Measurements from ENCODE around the gene THNSL1.
"Not testable (repeated sequence)": the region's sequence is repeated elsewhere in the genome, so short reads cannot be mapped to it uniquely, and the experiment has no call there.

THNSL1 gene

GRCh38 chr10:25016376-25017153 is at the start of gene THNSL1:
Gene THNSL1 (plus strand): TSS chr10:25016612. CDS start chr10:25023224, 6,612 bp downstream.
- DNase-seq (ENCODE audit: low spot score) = peak; percentile 95

- DNase-seq (ENCODE audit: low spot score) = no peak
Measured at GRCh38 chr10:24966962-24967481, 49.4 kb upstream of the THNSL1 start.

- no peak for DNase-seq (ENCODE audit: low spot score)
Measured at GRCh38 chr10:24968349-24968748, 48.1 kb upstream of the THNSL1 start.

GRCh38 chr10:24968951-24969350 is 47.5 kb upstream of the THNSL1 start:
- DNase-seq (ENCODE audit: low spot score) = not testable (repeated sequence)

GRCh38 chr10:24969841-24970281 is 46.6 kb upstream of the THNSL1 start:
- no peak for DNase-seq (ENCODE audit: low spot score)

GRCh38 chr10:24971374-24971773 is 45.0 kb upstream of the THNSL1 start:
- no peak for DNase-seq (ENCODE audit: low spot score)

- DNase-seq (ENCODE audit: low spot score) = peak; percentile 40
Measured at GRCh38 chr10:24973163-24973562, 43.2 kb upstream of the THNSL1 start.

GRCh38 chr10:24974976-24975375 is 41.4 kb upstream of the THNSL1 start:
- peak; percentile 35 for DNase-seq (ENCODE audit: low spot score)

- DNase-seq (ENCODE audit: low spot score) = no peak
Measured at GRCh38 chr10:24979685-24980084, 36.7 kb upstream of the THNSL1 start.

- no peak for DNase-seq (ENCODE audit: low spot score)
Measured at GRCh38 chr10:24981161-24981710, 35.2 kb upstream of the THNSL1 start.

- no peak for DNase-seq (ENCODE audit: low spot score)
Measured at GRCh38 chr10:24982319-24983112, 33.9 kb upstream of the THNSL1 start.

GRCh38 chr10:24983130-24983529 is 33.3 kb upstream of the THNSL1 start:
- no peak for DNase-seq (ENCODE audit: low spot score)

- no peak for DNase-seq (ENCODE audit: low spot score)
Measured at GRCh38 chr10:24983946-24984345, 32.5 kb upstream of the THNSL1 start.

- no peak for DNase-seq (ENCODE audit: low spot score)
Measured at GRCh38 chr10:24984906-24985305, 31.5 kb upstream of the THNSL1 start.

GRCh38 chr10:24988831-24989640 is 27.4 kb upstream of the THNSL1 start:
- DNase-seq (ENCODE audit: low spot score) = no peak

- DNase-seq (ENCODE audit: low spot score) = no peak
Measured at GRCh38 chr10:24989867-24990266, 26.5 kb upstream of the THNSL1 start.

GRCh38 chr10:24991298-24991697 is 25.1 kb upstream of the THNSL1 start:
- DNase-seq (ENCODE audit: low spot score) = no peak

GRCh38 chr10:24992512-24993133 is 23.8 kb upstream of the THNSL1 start:
- DNase-seq (ENCODE audit: low spot score) = no peak

GRCh38 chr10:24993237-24993958 is 23.0 kb upstream of the THNSL1 start:
- DNase-seq (ENCODE audit: low spot score) = no peak

- DNase-seq (ENCODE audit: low spot score) = no peak
Measured at GRCh38 chr10:24995072-24995471, 21.3 kb upstream of the THNSL1 start.

- no peak for DNase-seq (ENCODE audit: low spot score)
Measured at GRCh38 chr10:24998044-24998443, 18.4 kb upstream of the THNSL1 start.

Data from HuH-7 (cell line).